ENCODE measurements around the gene SAFB. TPM values are rescaled to one million over a fixed set of nuclear protein-coding genes. Genes with fewer than 3 reads are reported as not detected.

Gene SAFB
- total and polyA plus RNA-seq, 2 donors = 63.3 to 69.3 TPM

- Histone ChIP-seq H3K36me3 (ENCODE audit: insufficient read depth) (peaks cover 23% of the 10 kb centered on the region), H3K27ac (ENCODE audit: low read depth) (no peak overlapping the region), H3K4me3 (ENCODE audit: low read depth, low read length) (no peak overlapping the region), H3K4me1 (ENCODE audit: insufficient read depth) (no peaks in the 10 kb centered on the region)
- no peak for DNase-seq (ENCODE audit: extremely low spot score)
- WGBS = 90% methylated on average over 22 of the region's 22 CpGs
Observed at GRCh38 chr19:5590151-5590864, 32.6 kb upstream of the SAFB start.

GRCh38 chr19:5590865-5591154 is 32.1 kb upstream of the SAFB start:
- Histone ChIP-seq H3K4me3 (ENCODE audit: low read depth, low read length) (no peak overlapping the region), H3K36me3 (ENCODE audit: insufficient read depth) (peaks cover 23% of the 10 kb centered on the region), H3K27ac (ENCODE audit: low read depth) (no peak overlapping the region), H3K4me1 (ENCODE audit: insufficient read depth) (no peaks in the 10 kb centered on the region)
- WGBS = 92% methylated on average over 9 of the region's 9 CpGs
- DNase-seq (ENCODE audit: extremely low spot score) = no peak

GRCh38 chr19:5591476-5591875 is 31.4 kb upstream of the SAFB start:
- H3K36me3 ChIP-seq (ENCODE audit: insufficient read depth) = peaks cover 23% of the 10 kb centered on the region
- H3K4me1 ChIP-seq (ENCODE audit: insufficient read depth) = no peaks in the 10 kb centered on the region
- no peak for DNase-seq (ENCODE audit: extremely low spot score)
- H3K4me3 ChIP-seq (ENCODE audit: low read depth, low read length) = no peak overlapping the region
- H3K27ac ChIP-seq (ENCODE audit: low read depth) = no peak overlapping the region
- WGBS = 96% methylated on average over 17 of the region's 17 CpGs

- Histone ChIP-seq H3K4me1 (ENCODE audit: insufficient read depth) (no peaks in the 10 kb centered on the region), H3K36me3 (ENCODE audit: insufficient read depth) (peaks cover 23% of the 10 kb centered on the region), H3K27ac (ENCODE audit: low read depth) (no peak overlapping the region), H3K4me3 (ENCODE audit: low read depth, low read length) (no peak overlapping the region)
- no peak for DNase-seq (ENCODE audit: extremely low spot score)
- WGBS = 87% methylated on average over 24 of the region's 24 CpGs
Observed at GRCh38 chr19:5592531-5593342, 30.1 kb upstream of the SAFB start.

- Histone ChIP-seq H3K36me3 (ENCODE audit: insufficient read depth) (peaks cover 29% of the 10 kb centered on the region), H3K4me1 (ENCODE audit: insufficient read depth) (no peaks in the 10 kb centered on the region), H3K4me3 (ENCODE audit: low read depth, low read length) (no peak overlapping the region), H3K27ac (ENCODE audit: low read depth) (no peak overlapping the region)
- 90% methylated on average over 67 of the region's 67 CpGs for WGBS
- no peak for DNase-seq (ENCODE audit: extremely low spot score)
Observed at GRCh38 chr19:5593343-5594255, 29.3 kb upstream of the SAFB start.

GRCh38 chr19:5594521-5594950 is 28.3 kb upstream of the SAFB start:
- H3K4me1 ChIP-seq (ENCODE audit: insufficient read depth) = no peaks in the 10 kb centered on the region
- no peak overlapping the region for H3K27ac ChIP-seq (ENCODE audit: low read depth)
- H3K36me3 ChIP-seq (ENCODE audit: insufficient read depth) = peaks cover 28% of the 10 kb centered on the region
- WGBS = 81% methylated on average over 7 of the region's 7 CpGs
- no peak for DNase-seq (ENCODE audit: extremely low spot score)
- no peak overlapping the region for H3K4me3 ChIP-seq (ENCODE audit: low read depth, low read length)

- H3K4me1 ChIP-seq (ENCODE audit: insufficient read depth) = no peaks in the 10 kb centered on the region
- peaks cover 28% of the 10 kb centered on the region for H3K36me3 ChIP-seq (ENCODE audit: insufficient read depth)
- no peak overlapping the region for H3K27ac ChIP-seq (ENCODE audit: low read depth)
- 91% methylated on average over 18 of the region's 18 CpGs for WGBS
- DNase-seq (ENCODE audit: extremely low spot score) = no peak
- H3K4me3 ChIP-seq (ENCODE audit: low read depth, low read length) = no peak overlapping the region
Observed at GRCh38 chr19:5595129-5595528, 27.8 kb upstream of the SAFB start.

- no peak for DNase-seq (ENCODE audit: extremely low spot score)
- Histone ChIP-seq H3K36me3 (ENCODE audit: insufficient read depth) (peaks cover 28% of the 10 kb centered on the region), H3K27ac (ENCODE audit: low read depth) (no peak overlapping the region), H3K4me3 (ENCODE audit: low read depth, low read length) (no peak overlapping the region), H3K4me1 (ENCODE audit: insufficient read depth) (no peaks in the 10 kb centered on the region)
- 94% methylated on average over 9 of the region's 9 CpGs for WGBS
Observed at GRCh38 chr19:5595745-5596144, 27.1 kb upstream of the SAFB start.

GRCh38 chr19:5600797-5601196 is 22.1 kb upstream of the SAFB start:
- Histone ChIP-seq H3K27ac (ENCODE audit: low read depth) (no peak overlapping the region), H3K36me3 (ENCODE audit: insufficient read depth) (peaks cover 24% of the 10 kb centered on the region), H3K4me1 (ENCODE audit: insufficient read depth) (no peaks in the 10 kb centered on the region), H3K4me3 (ENCODE audit: low read depth, low read length) (no peak overlapping the region)
- DNase-seq (ENCODE audit: extremely low spot score) = no peak
- 85% methylated on average over 8 of the region's 8 CpGs for WGBS

GRCh38 chr19:5603626-5604025 is 19.3 kb upstream of the SAFB start:
- DNase-seq (ENCODE audit: extremely low spot score) = no peak
- Histone ChIP-seq H3K4me1 (ENCODE audit: insufficient read depth) (no peaks in the 10 kb centered on the region), H3K36me3 (ENCODE audit: insufficient read depth) (peaks cover 20% of the 10 kb centered on the region), H3K27ac (ENCODE audit: low read depth) (no peak overlapping the region), H3K4me3 (ENCODE audit: low read depth, low read length) (no peak overlapping the region)
- 89% methylated on average over 5 of the region's 5 CpGs for WGBS

- Histone ChIP-seq H3K4me3 (ENCODE audit: low read depth, low read length) (no peak overlapping the region), H3K4me1 (ENCODE audit: insufficient read depth) (no peaks in the 10 kb centered on the region), H3K36me3 (ENCODE audit: insufficient read depth) (peaks cover 17% of the 10 kb centered on the region), H3K27ac (ENCODE audit: low read depth) (no peak overlapping the region)
- no peak for DNase-seq (ENCODE audit: extremely low spot score)
- WGBS = 88% methylated on average over 3 of the region's 3 CpGs
Observed at GRCh38 chr19:5605362-5605761, 17.5 kb upstream of the SAFB start.

GRCh38 chr19:5607318-5608275 is 15.3 kb upstream of the SAFB start:
- Histone ChIP-seq H3K4me1 (ENCODE audit: insufficient read depth) (no peaks in the 10 kb centered on the region), H3K27ac (ENCODE audit: low read depth) (no peak overlapping the region), H3K36me3 (ENCODE audit: insufficient read depth) (peaks cover 20% of the 10 kb centered on the region), H3K4me3 (ENCODE audit: low read depth, low read length) (no peak overlapping the region)
- no peak for DNase-seq (ENCODE audit: extremely low spot score)
- WGBS = 93% methylated on average over 16 of the region's 16 CpGs

- no peak overlapping the region for H3K4me3 ChIP-seq (ENCODE audit: low read depth, low read length)
- 92% methylated on average over 10 of the region's 10 CpGs for WGBS
- no peaks in the 10 kb centered on the region for H3K4me1 ChIP-seq (ENCODE audit: insufficient read depth)
- H3K27ac ChIP-seq (ENCODE audit: low read depth) = no peak overlapping the region
- DNase-seq (ENCODE audit: extremely low spot score) = no peak
- peaks cover 16% of the 10 kb centered on the region for H3K36me3 ChIP-seq (ENCODE audit: insufficient read depth)
Observed at GRCh38 chr19:5608291-5608690, 14.6 kb upstream of the SAFB start.
